Measurements from ENCODE around the gene SPANXC.
"Not testable (repeated sequence)": the region's sequence is repeated elsewhere in the genome, so short reads cannot be mapped to it uniquely, and the experiment has no call there.

SPANXC gene, protein sequence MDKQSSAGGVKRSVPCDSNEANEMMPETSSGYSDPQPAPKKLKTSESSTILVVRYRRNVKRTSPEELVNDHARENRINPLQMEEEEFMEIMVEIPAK

DNA sequence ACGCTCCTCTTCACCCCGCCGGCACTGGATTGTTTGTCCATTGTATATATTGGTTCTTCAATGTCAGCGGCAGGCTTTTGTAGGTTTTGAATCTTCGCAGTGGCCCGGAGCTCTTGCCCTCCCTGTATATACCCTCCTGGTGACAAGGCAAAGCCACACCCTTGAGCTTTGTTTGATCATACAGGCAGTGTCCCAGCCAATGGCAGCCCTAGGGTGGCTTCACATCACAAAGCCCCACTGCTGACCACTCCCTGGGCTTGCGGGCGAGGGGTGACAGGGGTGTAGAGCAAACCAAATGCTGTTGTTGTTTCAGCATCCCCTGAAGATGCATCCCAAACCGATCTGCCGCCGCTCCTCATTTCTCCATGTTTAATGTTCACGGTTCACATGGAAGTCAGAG is at the start of gene SPANXC:
TSS of gene SPANXC (minus strand) at position 101 of the 400 bp plus-strand sequence. CDS start at position 41, 60 bp downstream.
- DNase-seq (ENCODE audit: low read depth in 2 of 2), result not testable (repeated sequence)

DNA sequence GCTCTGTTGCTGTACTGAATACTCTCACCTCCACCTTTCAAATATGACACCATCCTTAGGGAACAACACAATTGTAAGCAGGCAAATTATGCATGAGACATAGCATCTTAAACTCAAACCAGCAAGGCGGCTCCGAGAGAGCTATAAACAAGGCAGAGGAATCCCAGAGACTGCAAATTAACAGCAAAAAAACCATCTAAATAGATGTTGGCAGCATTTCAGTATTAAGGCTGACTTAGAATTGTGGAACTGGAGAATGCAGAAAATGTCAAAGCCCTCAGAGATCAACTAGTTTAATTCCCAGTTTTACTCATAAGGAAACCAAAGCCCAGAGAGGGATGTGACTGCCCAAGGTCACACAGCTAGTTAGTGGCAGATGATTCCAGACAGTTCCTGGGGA is 37.2 kb upstream of the SPANXC start:
- no peak for DNase-seq (ENCODE audit: low read depth in 2 of 2)

DNA sequence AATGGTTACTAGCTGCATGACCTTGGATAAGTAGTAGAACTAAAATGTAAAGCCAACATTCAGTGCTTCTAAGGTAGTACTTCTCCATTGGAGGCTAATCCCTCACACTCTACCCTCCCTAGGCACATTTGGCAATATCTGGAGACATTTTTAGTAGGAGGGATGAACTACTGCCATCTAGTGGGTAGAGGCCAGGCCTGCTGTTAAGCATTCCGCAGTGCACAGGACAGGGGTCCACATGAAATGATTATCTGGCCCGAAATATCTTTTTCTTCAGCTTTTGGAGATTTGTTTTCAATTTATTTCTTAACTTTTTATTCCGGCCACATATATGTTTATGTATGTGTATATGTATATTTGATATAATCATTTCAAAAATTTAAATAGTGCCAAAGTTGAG is 36.0 kb upstream of the SPANXC start:
- no peak for DNase-seq (ENCODE audit: low read depth in 2 of 2)

DNA sequence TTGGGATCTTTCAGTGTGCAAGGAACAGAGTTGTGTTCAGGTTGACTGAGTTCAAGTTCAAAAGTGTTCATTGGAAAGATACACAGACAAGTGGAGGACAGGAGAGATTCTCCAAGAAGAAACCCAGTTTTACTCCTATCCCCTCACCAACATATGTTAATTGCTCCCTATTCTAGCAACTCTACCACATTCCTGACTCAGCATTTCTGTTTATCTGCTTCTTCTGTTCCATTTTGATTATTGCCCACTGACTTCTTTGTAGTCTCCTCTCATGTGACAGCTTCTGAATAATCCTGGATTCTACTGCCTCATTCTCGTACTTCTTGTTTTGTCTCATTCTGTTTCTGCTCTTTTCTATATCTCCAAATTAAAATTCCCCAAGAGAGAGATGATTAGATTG is 15.8 kb upstream of the SPANXC start:
- no peak for DNase-seq (ENCODE audit: low read depth in 2 of 2)

DNA sequence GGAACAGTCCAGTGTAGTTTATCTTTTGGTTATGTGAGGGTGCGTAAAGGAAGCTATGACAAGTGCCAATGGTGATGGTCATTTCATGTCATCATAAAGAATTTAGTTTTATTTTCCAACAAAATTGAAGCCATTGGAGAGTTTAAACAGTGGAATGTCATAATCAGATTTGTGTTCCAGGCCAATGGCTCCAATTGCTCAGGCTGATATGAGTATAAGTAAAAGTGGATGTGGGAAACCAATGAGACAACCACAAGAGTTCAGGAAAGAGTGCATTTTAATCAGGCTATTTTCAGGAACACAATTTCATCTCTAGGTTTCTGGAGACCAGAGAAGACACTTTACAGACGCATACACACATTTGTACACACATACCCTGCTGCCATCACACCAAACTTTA is 20.7 kb downstream of the SPANXC start:
- no peak for DNase-seq (ENCODE audit: low read depth in 2 of 2)

DNA sequence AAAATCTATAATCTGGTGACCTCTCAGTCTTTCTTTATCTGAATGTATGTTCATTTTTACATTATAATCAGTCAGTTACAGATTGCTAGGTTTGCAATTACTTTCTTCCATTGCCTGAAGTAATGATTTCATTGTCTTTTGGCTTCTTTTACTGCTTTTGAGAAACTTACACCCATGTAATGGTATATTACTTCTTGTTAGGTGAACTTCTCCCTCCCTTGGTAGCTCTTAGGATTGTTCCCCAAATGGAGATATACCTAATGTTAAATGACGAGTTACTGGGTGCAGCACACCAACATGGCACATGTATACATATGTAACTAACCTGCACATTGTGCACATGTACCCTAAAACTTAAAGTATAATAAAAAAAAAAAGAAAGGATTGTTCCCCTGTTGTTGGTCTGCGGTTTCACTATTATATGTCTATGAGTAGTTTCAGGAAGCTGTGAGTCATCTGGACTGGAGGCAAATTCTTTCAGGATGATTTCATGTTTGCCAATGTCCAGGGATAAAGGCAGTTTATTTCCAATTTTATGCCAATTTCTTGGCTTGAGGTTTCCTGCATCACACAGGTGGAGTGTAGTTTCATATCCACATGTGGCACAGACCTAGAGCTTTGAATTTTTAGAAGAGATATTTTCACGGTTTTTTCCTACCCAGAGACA is 21.8 kb downstream of the SPANXC start:
- no peak for DNase-seq (ENCODE audit: low read depth in 2 of 2)

DNA sequence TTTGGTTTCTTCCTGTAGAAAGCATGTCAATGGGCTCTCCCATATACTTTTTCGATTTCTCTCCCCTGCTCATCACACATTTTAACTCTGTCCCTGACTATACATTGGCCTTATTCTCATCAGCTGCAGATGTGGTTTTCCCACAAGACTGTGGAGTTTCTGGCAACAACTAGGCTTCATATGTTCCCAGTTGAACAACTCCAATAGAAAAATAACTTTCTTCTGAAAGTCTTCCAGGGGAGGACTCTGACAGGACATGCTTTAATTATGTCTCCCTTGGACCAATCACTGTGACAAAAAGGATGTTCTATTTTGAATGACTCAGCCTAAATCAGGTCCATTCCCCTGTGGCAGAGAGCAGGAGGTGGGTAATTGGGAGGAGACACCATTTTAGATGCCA is 28.1 kb downstream of the SPANXC start:
- no peak for DNase-seq (ENCODE audit: low read depth in 2 of 2)

DNA sequence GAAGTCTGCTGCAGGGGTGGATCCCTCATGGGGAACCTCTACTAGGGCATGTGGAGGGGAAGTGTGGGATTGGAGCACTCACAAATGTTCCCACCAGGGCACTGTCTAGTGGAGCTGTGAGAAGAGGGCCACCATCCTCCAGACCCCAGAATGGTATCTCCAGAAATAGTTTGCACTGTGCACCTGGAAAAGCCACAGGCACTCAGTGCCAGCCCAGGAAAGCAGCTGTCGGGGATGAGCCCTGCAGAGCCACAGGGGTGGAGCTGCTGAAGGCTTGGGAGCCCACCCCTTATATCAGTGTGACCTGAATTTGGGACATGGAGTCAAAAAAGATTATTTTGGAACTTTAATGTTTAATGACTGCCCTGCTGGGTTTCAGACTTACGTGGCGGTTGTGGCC is 40.4 kb downstream of the SPANXC start:
- no peak for DNase-seq (ENCODE audit: low read depth in 2 of 2)
